GM21423 (cell line): ENCODE measurements around the gene RNF111.
"Not testable (repeated sequence)": the region's sequence is repeated elsewhere in the genome, so short reads cannot be mapped to it uniquely, and the experiment has no call there.

Experiments
- ATAC-seq: cut with Tn5 transposase; IDR thresholded peaks from one replicate; pipeline ENCODE4 v1.9.1; 2021; ENCODE audit warnings: mild to moderate bottlenecking, moderate library complexity; ENCODE audit not compliant: unreplicated experiment

Gene RNF111

GRCh38 chr15:58999694-59000093 lies 12.2 kb downstream of the RNF111 start:
- ATAC-seq, result no peak

GRCh38 chr15:59000251-59000650 lies 12.8 kb downstream of the RNF111 start:
- not testable (repeated sequence) for ATAC-seq

- no peak for ATAC-seq
Measured at GRCh38 chr15:59001946-59002345, 14.5 kb downstream of the RNF111 start.

- ATAC-seq, result peak; percentile 43
Measured at GRCh38 chr15:59002418-59002859, 15.0 kb downstream of the RNF111 start.

GRCh38 chr15:59005579-59005978 lies 18.1 kb downstream of the RNF111 start:
- ATAC-seq, result no peak

- ATAC-seq, result no peak
Measured at GRCh38 chr15:59008086-59008485, 20.6 kb downstream of the RNF111 start.

- ATAC-seq, result no peak
Measured at GRCh38 chr15:59011262-59011952, 23.9 kb downstream of the RNF111 start.

- no peak for ATAC-seq
Measured at GRCh38 chr15:59013246-59013873, 25.9 kb downstream of the RNF111 start.

- no peak for ATAC-seq
Measured at GRCh38 chr15:59014068-59014467, 26.6 kb downstream of the RNF111 start.

GRCh38 chr15:59017449-59017848 lies 30.0 kb downstream of the RNF111 start:
- ATAC-seq, result no peak

GRCh38 chr15:59018833-59019232 lies 31.4 kb downstream of the RNF111 start:
- ATAC-seq, result no peak

- ATAC-seq, result no peak
Measured at GRCh38 chr15:59020322-59020721, 32.9 kb downstream of the RNF111 start.

- ATAC-seq, result no peak
Measured at GRCh38 chr15:59022188-59022587, 34.7 kb downstream of the RNF111 start.

- ATAC-seq, result no peak
Measured at GRCh38 chr15:59026207-59026606, 38.7 kb downstream of the RNF111 start.

- no peak for ATAC-seq
Measured at GRCh38 chr15:59028387-59028955, 41.0 kb downstream of the RNF111 start.

GRCh38 chr15:59029554-59029953 lies 42.1 kb downstream of the RNF111 start:
- no peak for ATAC-seq

- no peak for ATAC-seq
Measured at GRCh38 chr15:59035201-59035600, 47.7 kb downstream of the RNF111 start.

- ATAC-seq, result no peak
Measured at GRCh38 chr15:59039225-59039624, 51.8 kb downstream of the RNF111 start.

- no peak for ATAC-seq
Measured at GRCh38 chr15:59042041-59042440, 54.6 kb downstream of the RNF111 start.

GRCh38 chr15:59048897-59049296 lies 61.4 kb downstream of the RNF111 start:
- ATAC-seq, result no peak

- ATAC-seq, result no peak
Measured at GRCh38 chr15:59051873-59052861, 64.7 kb downstream of the RNF111 start.
